ENCODE measurements around the gene ZSCAN5C. TPM values are rescaled to one million over a fixed set of nuclear protein-coding genes. Genes with fewer than 3 reads are reported as not detected.

ZSCAN5C gene
- total RNA-seq, 1 donor from 2014 or later = not detected

Other genes starting within 250 kb of the ZSCAN5C start
- not detected for gene NLRP5, start 215.5 kb upstream of the ZSCAN5C start, total RNA-seq
- gene ZNF787, start 81.0 kb upstream of the ZSCAN5C start, total RNA-seq = 13.5 TPM
- 28.7 TPM for gene ZNF444, start 61.0 kb upstream of the ZSCAN5C start, total RNA-seq
- not detected for gene GALP, start 26.3 kb upstream of the ZSCAN5C start, total RNA-seq
- gene ZSCAN5B, start 4.5 kb upstream of the ZSCAN5C start, total RNA-seq = not detected
- 7.6 TPM for gene EDDM13, start 70.5 kb downstream of the ZSCAN5C start, total RNA-seq
- 2.7 TPM for gene ZSCAN5A, start 112.6 kb downstream of the ZSCAN5C start, total RNA-seq
- gene ZNF582, start 191.3 kb downstream of the ZSCAN5C start, total RNA-seq = 6.9 TPM
- gene ZNF583, start 202.1 kb downstream of the ZSCAN5C start, total RNA-seq = 2.2 TPM

All from vagina (tissue), 1 donor.